GM18499 (cell line): ENCODE results near the gene CAP2.
A peak's percentile ranks its signal among the peaks of the same experiment; 100 is the strongest.
"Not testable (repeated sequence)": the region's sequence is repeated elsewhere in the genome, so short reads cannot be mapped to it uniquely, and the experiment has no call there.

ENCODE experiments used
- ATAC-seq: cut with Tn5 transposase; IDR thresholded peaks from one replicate; pipeline ENCODE4 v1.9.1; 2021; ENCODE audit warnings: moderate number of reproducible peaks; ENCODE audit not compliant: insufficient read depth, unreplicated experiment

The CAP2 gene

DNA sequence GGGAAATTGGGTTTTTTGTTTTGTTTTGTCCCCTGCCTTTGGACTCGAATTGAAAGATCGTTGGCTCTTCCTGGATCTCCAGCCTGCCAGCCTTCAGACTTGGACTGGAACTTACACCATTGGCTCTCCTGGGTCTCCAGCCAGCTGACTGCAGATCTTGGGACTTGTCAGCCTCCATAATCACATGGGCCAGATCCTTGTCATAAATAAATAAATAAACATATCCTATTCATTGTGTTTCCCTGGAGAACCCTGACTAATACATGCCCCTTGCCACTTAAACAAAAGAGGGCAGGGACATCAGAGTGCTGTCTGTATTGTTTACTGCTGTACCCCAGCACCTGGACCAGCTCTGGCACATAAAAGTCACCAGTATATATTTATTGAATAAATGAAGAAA lies 101.5 kb downstream of the CAP2 start:
- ATAC-seq: no peak

DNA sequence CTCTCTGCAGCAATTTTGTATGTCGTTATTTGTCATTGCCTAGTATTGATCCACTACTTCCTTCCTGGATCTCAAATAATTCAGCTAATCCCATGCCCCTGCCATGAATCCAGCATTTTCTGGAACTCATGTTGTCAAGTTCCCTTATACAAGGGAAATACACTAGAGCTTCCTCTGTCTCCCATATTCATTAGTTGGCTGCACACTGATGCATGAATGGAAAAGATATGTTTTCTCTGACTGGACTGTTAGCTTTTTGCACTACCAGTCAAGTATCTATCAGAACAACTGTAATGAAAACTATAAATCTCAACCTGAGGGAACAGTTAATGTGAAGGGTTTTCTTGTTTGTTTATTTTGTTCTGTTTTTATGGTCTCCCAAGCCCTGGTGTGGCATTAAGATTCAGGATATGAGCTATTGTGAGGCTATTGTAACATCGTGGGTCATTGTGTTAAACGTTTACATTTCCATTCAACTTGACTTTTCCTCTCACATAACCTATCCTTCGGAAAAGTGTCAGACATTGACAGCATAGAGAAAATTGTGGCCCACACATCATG lies 104.2 kb downstream of the CAP2 start:
- no peak for ATAC-seq

DNA sequence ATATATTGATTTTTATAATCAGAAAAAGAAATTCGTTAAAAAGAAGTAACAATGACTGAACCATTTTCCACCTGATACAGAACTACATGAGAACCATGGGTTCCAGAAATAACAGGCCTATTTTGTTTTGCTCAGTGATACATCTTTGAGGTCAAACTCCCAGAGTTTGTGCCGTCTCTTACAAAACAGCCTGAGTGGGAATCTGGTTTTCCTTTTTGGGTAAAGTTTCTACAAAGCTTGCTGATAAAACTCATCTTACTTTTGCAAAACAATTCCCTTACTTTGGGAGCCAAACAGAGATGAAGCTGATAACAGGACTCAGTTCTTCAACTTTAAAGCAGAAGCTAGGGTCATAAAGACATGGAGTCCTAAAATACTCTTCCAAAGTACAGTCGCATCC lies 108.0 kb downstream of the CAP2 start:
- ATAC-seq: no peak

DNA sequence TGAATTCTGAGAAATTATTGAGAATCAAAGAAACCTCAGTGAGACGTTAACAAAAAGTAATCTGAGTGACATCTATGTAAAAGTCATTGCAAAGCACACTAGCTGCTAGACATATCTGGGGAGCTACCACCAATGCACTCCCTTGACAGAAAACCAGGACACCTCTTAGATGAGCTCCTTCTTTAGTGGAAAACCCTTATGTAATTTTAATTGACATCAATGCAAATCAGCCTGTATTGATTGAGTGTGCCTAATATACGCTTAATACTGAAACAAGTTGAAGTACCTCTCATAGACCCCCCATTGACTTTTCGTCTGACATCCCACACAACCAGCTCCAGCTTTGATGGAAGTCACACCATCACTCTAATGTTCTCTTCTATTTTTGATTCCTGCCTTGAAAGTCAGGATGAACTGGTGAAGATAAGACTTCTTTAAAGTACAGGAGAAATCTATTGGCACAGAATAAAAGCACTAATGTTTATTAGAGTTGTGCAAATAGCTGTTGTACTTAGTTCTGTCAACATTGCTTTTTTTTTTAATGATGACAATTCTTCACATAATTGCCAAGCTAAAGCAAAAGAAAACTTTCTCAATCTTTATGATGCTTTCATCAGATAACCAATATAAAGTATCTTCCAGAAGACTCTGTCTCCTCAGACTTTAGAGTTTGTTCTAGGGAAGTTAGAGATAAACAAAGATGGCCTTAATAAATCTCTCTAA lies 108.7 kb downstream of the CAP2 start:
- no peak for ATAC-seq

DNA sequence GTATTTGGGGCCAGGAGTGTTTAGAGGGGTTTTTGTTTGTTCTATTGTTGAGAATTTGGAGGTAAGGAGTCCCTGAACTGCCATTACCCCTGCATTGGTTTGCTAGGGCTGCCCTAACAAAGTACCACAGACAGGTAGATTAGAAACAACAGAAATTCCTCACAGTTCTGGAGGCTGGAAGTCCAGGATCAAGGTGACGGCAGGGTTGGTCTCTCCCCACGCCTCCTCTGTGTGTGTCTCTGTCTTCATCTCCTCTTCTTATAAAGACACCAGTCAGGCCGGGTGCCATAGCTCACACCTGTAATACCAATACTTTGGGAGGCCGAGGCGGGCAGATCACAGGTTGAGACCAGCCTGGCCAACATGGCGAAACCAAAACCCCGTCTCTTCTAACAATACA lies 109.7 kb downstream of the CAP2 start:
- ATAC-seq: no peak

DNA sequence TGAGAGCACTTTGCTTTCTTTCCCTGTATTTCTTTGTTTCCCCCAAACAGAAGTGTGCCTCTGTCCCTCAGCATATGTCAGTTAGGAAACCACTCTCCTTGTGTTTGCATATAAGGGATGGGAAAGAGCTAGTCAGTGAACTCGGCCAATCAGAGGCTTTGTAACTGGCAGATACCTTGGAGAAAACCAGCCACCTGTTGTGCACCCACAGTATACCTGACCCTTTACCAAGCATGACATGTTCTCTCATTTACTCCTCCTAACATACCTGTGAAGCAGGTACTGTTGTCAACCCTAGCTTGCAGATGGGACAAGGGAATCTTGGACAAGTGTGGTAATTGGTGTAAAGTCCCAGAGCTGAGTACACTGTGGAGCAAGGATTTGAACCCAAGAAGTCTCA lies 110.6 kb downstream of the CAP2 start:
- ATAC-seq: no peak

DNA sequence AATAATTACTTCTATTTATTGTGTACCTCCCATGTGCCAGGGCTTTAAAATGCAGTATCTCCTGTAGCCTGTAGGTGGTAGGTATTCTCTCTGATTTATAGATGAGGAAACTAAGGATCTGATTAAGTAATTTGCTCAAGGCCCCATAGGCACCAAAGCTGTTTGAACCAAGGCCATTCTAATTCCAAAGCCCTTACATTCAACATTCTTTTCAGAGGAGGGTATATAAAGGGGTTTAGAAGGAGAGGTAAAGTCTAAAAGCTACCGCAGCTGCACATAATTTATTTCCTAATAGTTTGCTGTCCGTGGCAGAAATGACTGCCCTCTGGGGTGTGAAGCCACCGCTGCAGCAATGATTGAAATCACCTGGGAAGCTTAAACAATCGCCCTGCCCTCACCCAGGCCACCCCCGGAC lies 111.7 kb downstream of the CAP2 start:
- ATAC-seq: no peak

DNA sequence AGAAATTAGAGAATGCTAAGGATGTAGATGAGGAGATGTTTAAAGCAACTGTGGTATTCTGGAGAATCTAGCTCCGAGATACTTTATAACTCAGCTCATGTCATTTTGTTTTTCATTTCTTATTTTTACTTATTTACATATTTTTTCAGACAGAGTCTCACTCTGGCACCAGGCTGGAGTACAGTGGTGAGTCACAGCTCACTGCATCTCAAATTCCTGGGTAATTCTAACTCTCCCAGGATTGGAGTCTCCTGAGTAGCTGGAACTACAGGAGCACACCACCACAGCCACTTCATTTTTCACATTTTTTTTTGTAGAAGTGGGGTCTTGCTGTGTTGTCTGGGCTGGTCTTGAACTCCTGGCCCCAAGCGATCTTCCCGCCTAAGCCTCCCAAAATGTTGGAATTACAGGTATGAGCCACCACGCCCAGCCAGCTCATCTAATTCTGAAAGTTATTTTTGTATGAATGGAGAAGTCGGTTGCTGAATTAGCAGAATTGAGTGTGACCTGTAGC lies 112.4 kb downstream of the CAP2 start:
- ATAC-seq: no peak

DNA sequence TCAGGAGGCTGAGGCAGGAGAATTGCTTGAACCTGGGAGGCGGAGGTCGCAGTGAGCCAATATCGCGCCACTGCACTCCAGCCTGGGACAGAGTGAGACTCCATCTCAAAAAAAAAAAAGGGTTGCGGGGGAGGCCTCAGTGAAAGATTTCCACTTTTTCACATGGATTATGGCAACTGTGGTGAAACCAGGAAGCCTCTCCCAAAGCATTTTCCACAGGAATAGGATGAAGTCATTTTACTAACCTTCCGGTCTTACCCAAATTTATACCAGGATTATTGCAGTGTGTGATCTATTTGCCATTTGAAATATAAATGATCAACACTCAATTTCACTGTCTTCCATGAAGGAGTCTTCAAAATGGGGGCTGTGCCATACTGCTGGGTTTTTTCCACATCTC lies 113.1 kb downstream of the CAP2 start:
- no peak for ATAC-seq

DNA sequence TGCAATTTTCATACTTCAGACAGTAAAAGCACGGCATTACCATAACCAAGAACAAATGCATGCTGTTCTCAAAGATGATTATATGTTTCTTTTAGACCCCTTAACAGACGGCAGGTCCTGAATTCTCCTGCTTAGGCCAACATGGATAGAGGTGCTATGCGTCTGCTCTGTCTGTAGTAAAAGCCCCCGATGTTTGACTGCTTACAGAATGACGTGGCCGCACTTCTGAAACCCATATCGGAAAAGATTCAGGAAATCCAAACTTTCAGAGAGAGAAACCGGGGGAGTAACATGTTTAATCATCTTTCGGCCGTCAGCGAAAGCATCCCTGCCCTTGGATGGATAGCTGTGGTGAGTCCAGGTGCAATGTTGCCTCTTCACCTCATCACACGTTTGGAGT lies 113.6 kb downstream of the CAP2 start:
- ATAC-seq: no peak

DNA sequence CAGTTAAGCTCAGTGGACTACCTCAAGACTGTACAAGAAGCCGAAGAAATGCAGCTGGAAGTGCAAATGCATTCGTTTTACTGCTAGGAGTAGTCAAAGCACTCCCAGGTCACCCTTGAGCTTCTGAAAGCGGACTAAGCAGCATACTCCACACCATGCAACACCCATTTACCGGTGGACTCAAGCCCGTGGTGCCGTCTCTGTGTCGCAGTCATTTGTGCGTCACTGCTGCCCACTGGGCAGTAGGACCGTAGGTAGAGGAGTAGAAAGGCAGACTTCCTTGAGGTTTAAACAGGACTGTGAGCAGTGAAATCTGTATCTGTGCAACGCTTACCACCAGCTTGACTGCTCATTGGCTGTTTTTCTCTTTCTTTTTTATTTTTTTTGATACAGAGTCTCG lies 117.7 kb downstream of the CAP2 start:
- no peak for ATAC-seq

DNA sequence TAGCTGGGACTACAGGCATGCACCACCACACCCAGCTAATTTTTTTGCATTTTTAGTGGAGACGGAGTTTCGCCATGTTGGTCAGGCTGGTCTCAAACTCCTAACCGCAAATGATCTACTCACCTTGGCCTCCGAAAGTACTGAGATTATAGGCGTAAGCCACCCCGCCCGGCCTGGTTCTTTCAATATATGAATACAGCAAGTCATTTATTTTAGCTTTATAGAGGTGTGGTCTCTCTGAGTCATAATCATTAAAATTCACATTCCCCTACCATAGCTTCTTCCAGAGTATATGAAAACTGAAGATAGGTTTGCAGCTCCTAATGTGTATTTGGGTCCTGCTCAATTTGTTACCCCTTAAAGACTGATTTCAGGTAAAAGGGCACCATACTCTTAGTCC lies 118.2 kb downstream of the CAP2 start:
- no peak for ATAC-seq

DNA sequence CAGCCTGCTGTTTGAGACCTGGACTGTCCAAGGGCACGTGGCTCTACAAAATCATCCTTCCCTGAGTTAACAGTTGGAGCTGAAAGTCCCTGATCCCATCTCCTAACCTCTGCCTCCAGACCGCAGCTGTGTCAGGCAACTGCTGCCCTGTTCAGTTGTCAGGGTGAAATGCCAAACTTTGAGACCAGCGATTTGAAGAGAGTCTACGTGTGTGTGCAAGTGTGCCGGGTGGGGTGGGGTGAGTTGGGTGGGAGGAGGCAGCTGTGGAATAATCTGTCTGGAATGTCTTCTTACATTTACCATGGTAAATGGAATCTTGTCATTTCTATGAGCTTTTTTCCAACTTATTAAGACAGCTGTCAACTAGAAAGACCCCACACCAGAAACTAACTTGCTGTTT lies 125.7 kb downstream of the CAP2 start:
- ATAC-seq: no peak

DNA sequence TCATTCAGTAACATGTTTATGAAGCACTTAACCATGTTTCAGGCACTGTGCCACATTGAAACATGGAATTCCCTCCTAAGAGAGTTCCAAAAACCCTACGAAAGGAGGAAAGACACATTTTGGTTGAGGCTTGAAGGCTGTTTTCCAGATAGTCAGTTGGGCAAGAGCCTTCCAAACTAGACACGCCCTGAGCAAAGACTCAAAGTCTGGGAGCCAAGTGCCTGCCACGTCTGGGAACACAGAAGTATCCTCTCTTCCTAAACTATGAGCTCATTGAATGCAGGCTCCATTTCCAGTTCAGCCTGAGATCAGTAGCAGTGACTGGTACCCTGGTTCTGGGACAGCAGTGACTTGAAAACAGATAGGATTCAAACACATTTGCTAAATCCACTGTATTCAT lies 132.2 kb downstream of the CAP2 start:
- no peak for ATAC-seq

DNA sequence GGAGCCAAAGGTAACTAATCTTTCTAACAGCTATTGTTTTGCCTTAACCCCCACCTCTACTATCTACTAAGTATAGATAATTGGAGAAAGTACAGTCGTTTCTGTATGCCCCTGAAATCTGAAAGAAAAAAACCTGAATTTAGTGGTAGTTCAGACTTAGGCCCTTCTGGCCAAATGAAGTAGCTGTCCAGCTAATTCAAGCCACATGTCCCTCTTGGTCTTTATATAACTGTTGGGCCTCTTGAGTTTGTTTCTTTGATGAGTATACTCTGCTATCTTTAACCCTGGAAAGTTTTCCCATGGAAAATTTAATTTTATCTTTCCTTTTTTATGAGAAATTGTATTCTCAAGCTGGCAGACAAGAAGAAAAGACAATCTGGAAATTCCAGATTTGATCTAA lies 133.7 kb downstream of the CAP2 start:
- ATAC-seq: no peak

DNA sequence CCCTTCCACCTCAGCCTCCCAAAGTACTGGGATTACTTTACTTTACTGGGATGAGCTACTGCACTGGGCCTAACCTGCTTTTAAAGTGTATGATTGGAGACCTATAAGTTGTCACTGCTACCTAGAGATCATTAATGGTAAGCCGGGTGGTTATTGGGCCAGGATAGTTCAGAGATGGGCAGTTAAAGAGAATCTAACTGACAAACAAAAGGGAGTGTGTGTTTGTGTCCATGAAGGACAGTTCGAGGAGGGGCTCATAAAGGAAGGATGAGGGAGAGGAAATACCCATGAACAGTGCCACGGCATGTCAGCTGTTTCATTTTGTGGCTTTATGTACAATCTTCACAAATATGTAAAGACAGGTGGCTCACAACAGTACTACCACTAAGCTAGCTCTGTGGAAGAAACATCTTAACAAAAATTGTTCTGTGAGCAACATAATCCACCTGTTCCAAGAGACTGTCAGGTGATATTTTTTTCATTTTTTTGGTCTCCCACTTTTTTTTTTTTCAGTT lies 137.0 kb downstream of the CAP2 start:
- ATAC-seq: no peak

DNA sequence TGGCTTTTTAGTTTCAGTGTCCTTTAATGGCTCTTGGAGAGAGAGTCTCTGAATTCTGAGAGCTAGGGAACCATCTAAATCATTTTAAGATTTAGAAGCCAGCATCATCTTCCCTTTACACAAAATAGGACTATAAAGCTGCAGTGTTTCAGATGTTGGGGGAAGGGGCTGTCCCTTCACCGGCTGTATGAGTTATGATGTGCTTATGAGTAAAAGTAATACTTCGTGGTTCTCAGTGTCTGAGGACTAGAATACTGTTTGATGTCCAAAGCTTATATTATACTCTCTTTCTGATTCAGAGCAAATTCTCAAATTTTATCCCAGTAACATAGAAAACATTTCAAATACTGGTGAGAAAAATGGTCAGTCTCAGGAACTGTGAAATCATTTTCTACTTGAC lies 143.2 kb downstream of the CAP2 start:
- peak; percentile 95 for ATAC-seq

DNA sequence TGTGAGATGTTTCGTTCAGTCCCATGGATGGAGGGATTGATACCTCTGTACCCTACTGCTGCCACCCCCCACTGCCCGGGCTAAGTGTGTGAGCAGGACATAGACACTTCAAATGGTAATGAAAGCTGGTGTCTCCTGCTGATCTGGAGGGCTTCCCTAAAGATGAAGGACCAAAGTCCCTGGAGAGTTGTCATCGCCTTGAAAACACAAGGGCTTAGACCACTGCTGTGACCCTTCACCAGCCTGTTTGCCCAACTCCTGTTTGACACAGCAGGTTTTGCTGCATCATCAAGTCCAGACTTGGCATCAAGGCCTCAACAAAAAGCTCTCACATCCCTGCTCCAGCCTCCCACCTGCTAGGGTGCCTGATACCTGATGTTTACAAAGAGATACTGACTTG lies 148.8 kb downstream of the CAP2 start:
- no peak for ATAC-seq

DNA sequence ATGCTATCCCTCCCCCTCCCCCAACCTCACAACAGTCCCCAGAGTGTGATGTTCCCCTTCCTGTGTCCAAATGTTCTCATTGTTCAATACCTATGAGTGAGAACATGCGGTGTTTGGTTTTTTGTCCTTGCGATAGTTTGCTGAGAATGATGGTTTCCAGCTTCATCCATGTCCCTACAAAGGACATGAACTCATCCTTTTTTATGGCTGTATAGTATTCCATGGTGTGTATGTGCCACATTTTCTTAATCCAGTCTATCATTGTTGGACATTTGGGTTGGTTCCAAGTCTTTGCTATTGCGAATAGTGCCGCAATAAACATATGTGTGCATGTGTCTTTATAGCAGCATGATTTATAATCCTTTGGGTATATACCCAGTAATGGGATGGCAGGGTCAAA lies 152.3 kb downstream of the CAP2 start:
- ATAC-seq: not testable (repeated sequence)

DNA sequence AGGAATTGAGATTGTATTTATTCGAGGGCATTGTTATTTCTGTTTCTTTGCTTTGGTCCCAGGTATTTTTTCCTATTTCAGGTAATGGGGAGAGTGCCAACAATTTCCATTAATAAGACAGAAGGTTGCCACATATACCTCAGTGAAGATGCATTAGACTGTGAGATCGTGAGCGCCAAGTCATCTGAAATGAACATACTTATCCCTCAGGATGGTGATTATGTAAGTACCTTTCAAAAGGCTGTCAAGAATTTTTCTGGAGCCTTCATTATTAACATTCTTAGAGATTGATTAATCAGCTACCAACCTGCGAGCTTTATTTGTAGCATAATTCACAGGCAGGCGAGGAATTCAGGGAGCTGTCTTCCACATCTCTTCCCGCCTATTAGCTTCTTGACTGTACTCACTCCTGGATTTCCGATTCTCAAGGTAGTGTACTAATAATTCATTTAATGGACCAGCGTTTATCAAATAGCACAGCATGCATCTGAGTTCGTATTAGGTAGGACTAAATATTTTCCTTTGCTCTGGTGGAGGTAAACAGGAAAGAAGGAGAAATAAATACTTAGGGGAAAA lies 158.1 kb downstream of the CAP2 start:
- no peak for ATAC-seq

DNA sequence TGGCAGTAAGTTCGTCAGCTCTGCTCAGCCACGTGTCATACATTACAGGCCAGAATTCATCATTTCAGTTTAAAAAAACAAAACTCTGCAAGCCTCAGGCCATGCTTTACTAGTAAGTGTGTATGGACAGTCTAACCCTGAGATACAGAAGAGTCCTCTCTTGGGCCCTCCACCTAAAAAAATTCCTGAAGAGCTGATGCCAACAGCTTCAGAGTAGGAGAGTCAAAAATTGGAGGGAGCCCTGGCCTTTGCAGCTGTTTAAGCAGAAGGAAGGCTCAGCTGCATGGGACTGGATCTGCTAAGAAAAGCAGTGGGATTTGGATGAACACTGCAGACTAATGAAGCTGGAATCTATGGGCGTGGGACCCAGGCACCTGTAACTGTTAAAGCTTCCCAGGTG lies 159.5 kb downstream of the CAP2 start:
- no peak for ATAC-seq

DNA sequence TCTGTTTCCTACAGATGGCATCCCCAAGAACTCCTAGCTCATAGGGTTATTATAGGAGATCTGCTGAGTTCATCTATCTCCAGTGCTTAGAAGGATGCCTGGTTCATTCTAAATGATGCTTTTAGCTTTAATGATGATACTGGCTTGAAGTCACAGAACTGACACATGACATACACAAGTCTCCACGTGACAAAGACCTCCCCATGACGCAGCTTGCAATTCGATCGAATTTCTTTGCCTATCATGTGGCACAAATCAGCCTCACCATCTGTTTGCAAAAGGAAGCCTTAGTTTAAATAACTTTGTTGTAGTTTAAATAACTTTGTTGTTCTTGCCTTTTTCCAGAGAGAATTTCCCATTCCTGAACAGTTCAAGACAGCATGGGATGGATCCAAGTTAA lies 162.6 kb downstream of the CAP2 start:
- ATAC-seq: no peak
